PFSK-1 (cell line): ENCODE measurements around the gene KLF7.

ENCODE experiments used
- SIN3A ChIP-seq: IDR thresholded peaks from 2 replicates; pipeline ENCODE4 v1.6.1; 2012; ENCODE audit warnings: mild to moderate bottlenecking, low read length, moderate library complexity, borderline replicate concordance; ENCODE audit not compliant: insufficient read depth
- TF ChIP-seq, protein P1 (sequence below), 2 experiments: IDR thresholded peaks; 2 replicates each; pipeline versions ENCODE4 v1.6.1 to v1.8.0; 2011 to 2012; ENCODE audit warnings: low read depth in 2 of 2, low read length in 2 of 2, control low read depth in 1 of 2, inconsistent platforms in 1 of 2, mild to moderate bottlenecking in 1 of 2, moderate library complexity in 1 of 2; ENCODE audit not compliant: insufficient read depth in 1 of 2

DNA sequence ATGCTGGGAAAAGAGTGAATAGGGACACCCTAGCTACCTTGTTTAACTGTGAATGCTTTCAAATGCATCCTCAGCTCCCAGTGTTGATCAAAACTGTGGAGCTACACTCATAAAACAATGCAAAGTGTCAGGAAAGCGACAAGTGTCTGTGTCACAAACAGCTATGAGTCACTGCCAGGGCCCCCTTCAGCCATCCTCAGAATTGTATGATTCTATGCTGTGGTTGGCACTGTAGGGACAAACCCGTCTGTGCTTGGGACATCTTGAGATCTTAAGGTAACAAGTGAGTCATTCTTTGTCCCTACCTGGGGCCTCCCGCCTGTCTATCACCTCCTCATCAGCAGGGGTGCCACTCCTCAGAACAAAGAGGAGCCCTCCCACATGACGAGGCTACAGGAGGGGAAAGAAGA is 42.4 kb downstream of the KLF7 start:
- TF ChIP-seq, protein P1, sequence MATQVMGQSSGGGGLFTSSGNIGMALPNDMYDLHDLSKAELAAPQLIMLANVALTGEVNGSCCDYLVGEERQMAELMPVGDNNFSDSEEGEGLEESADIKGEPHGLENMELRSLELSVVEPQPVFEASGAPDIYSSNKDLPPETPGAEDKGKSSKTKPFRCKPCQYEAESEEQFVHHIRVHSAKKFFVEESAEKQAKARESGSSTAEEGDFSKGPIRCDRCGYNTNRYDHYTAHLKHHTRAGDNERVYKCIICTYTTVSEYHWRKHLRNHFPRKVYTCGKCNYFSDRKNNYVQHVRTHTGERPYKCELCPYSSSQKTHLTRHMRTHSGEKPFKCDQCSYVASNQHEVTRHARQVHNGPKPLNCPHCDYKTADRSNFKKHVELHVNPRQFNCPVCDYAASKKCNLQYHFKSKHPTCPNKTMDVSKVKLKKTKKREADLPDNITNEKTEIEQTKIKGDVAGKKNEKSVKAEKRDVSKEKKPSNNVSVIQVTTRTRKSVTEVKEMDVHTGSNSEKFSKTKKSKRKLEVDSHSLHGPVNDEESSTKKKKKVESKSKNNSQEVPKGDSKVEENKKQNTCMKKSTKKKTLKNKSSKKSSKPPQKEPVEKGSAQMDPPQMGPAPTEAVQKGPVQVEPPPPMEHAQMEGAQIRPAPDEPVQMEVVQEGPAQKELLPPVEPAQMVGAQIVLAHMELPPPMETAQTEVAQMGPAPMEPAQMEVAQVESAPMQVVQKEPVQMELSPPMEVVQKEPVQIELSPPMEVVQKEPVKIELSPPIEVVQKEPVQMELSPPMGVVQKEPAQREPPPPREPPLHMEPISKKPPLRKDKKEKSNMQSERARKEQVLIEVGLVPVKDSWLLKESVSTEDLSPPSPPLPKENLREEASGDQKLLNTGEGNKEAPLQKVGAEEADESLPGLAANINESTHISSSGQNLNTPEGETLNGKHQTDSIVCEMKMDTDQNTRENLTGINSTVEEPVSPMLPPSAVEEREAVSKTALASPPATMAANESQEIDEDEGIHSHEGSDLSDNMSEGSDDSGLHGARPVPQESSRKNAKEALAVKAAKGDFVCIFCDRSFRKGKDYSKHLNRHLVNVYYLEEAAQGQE (IDR thresholded peaks at IDR 0.05; ENCODE audit: insufficient read depth in 1 of 2, low read depth in 2 of 2, low read length in 2 of 2): no peak
- no peak for TF ChIP-seq SIN3A
